Ishikawa (cell line): ENCODE results near the gene UBXN1.

Experiments
- CEBPB ChIP-seq: IDR thresholded peaks from 2 replicates; pipeline ENCODE4 v1.6.1; 2012
- CREB1 ChIP-seq: IDR thresholded peaks from 2 replicates; pipeline ENCODE4 v1.6.1; 2012; ENCODE audit warnings: low read depth
- EGR1 ChIP-seq: IDR thresholded peaks from 2 replicates; pipeline ENCODE4 v1.6.1; 2012
- EP300 ChIP-seq: IDR thresholded peaks from 2 replicates; pipeline ENCODE4 v1.6.1; 2012; ENCODE audit warnings: borderline replicate concordance
- FOXM1 ChIP-seq: IDR thresholded peaks from 2 replicates; pipeline ENCODE4 v1.6.1; 2012; ENCODE audit warnings: low read depth, borderline replicate concordance
- MAX ChIP-seq: IDR thresholded peaks from 2 replicates; pipeline ENCODE4 v1.6.1; 2012
- NFIC ChIP-seq: IDR thresholded peaks from 2 replicates; pipeline ENCODE4 v1.6.1; 2012
- RAD21 ChIP-seq: IDR thresholded peaks from 2 replicates; pipeline ENCODE4 v1.6.1; 2012; ENCODE audit warnings: low read depth
- REST ChIP-seq: IDR thresholded peaks from 2 replicates; pipeline ENCODE4 v1.6.1; 2012; ENCODE audit warnings: low read depth, mild to moderate bottlenecking
- TAF1 ChIP-seq: IDR thresholded peaks from 2 replicates; pipeline ENCODE4 v1.6.1; 2012; ENCODE audit warnings: low read depth, mild to moderate bottlenecking
- TCF12 ChIP-seq: IDR thresholded peaks from 2 replicates; pipeline ENCODE4 v1.6.1; 2012; ENCODE audit warnings: low read depth
- TEAD4 ChIP-seq: IDR thresholded peaks from 2 replicates; pipeline ENCODE4 v1.6.1; 2012
- USF1 ChIP-seq: IDR thresholded peaks from 2 replicates; pipeline ENCODE4 v1.6.1; 2012
- YY1 ChIP-seq: IDR thresholded peaks from 2 replicates; pipeline ENCODE4 v1.6.1; 2012; ENCODE audit warnings: low read depth
- ZBTB7A ChIP-seq: IDR thresholded peaks from 2 replicates; pipeline ENCODE4 v1.6.1; 2012; ENCODE audit warnings: low read depth

Gene UBXN1

DNA sequence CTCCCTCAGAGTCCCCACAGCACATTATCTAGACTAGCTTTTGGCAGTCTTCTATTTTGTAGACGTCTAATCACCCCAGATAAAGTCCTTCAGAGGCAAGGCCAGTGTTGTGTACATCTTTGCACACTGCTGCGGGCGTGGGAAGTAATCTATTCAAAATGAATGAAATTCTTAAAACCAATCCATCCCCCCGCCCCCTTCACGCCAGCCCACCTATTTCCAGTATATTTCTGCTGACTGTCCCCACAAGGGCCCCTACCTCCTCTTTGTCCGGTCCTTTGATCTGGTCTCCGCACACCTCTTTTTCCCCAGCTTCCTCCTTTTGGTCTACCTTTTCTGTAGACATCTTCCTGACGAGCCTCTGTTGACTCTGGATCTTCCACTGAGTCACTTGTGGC is 28.0 kb upstream of the UBXN1 start:
- TF ChIP-seq TEAD4 (no peak), CEBPB (no peak), TCF12 (no peak), YY1 (no peak)

DNA sequence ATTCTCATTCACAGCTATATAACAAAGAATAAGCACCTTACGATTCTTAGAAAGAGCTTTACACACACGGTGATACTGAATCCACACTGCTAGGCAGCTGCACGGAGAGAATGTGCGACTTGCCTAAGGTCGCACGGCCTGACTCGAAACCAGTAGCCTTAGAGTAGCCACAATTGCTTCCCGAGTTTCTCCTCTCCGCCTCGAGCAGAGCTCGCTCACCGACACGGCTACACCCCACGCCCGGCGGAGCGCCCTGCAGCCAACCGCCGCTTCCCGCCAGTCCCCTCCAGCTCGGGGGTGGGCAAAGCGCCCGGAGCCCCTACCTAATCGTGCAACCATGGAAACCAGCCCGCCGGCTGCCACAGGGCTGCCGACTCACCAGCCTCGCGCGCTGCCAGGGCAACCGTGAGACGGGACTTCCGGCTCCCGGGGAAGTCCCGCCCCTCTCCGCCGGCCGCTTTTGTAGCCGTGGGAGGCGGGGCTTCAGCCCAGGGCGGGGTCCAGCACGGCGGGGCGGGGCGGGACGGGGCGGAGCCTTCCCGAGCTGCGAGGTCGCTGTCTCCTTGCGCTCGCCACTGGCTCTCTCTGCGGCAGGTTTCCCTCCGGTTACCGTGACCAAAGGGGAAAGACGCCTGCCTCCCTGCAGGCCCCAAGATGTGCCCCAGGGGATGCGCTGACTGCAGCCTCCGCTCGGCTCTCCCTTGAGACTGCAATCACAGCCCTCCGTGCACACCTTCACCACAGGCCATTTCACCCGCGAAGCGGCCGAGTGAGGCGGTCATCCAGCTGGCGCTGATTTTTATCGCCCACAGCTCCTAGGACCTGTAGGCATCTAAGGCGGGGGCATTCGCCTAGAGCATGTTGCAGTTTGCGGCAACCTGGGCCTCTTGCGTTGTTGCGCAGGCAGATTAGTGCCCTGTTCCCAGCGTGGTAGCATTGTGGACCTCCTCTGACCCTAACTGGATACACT is 27.3 kb upstream of the UBXN1 start:
- no peak for TF ChIP-seq TAF1
- no peak; the same call in 1 of the 2 replicates for TF ChIP-seq TCF12
- TF ChIP-seq MAX, result peak; percentile 52
- peak; percentile 34; the same call in 1 of the 2 replicates for TF ChIP-seq NFIC
- no peak for TF ChIP-seq TEAD4
- no peak for TF ChIP-seq CREB1

- TF ChIP-seq USF1, result no peak
- no peak for TF ChIP-seq NFIC
- TF ChIP-seq REST, result no peak
- TF ChIP-seq FOXM1, result no peak
- TF ChIP-seq EGR1, result no peak
- no peak for TF ChIP-seq EP300
- no peak for TF ChIP-seq ZBTB7A
- no peak for TF ChIP-seq CREB1
- TF ChIP-seq TCF12, result no peak
- TF ChIP-seq MAX, result no peak
- no peak for TF ChIP-seq CEBPB
- TF ChIP-seq RAD21, result no peak
- TF ChIP-seq TEAD4, result no peak
- no peak for TF ChIP-seq YY1
- no peak for TF ChIP-seq TAF1
These were observed 26.5 kb upstream of the UBXN1 start for GRCh38 chr11:62705413-62705812.

DNA sequence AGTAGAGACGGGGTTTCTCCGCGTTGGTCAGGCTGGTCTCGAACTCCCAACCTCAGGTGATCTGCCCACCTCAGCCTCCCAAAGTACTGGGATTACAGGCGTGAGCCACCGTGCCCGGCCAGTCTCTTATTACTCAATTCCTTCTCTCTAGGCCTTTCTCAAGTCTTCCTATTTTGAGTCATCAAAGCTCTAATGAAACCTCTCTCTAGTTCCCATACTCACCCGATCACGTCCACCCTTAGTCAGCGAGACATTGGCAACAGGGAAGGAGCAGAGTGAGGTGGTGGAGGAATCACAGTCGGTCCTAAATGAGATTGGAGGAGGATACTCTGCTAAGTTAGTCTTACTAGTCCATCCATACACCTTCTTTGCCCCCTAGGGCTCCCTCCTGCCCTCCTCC is 23.4 kb upstream of the UBXN1 start:
- TF ChIP-seq CREB1 (no peak), CEBPB (no peak), TCF12 (no peak), YY1 (no peak), TAF1 (no peak), EGR1 (no peak), RAD21 (no peak), MAX (no peak), FOXM1 (no peak), EP300 (no peak), REST (no peak), ZBTB7A (no peak), TEAD4 (no peak), USF1 (no peak), NFIC (no peak)

DNA sequence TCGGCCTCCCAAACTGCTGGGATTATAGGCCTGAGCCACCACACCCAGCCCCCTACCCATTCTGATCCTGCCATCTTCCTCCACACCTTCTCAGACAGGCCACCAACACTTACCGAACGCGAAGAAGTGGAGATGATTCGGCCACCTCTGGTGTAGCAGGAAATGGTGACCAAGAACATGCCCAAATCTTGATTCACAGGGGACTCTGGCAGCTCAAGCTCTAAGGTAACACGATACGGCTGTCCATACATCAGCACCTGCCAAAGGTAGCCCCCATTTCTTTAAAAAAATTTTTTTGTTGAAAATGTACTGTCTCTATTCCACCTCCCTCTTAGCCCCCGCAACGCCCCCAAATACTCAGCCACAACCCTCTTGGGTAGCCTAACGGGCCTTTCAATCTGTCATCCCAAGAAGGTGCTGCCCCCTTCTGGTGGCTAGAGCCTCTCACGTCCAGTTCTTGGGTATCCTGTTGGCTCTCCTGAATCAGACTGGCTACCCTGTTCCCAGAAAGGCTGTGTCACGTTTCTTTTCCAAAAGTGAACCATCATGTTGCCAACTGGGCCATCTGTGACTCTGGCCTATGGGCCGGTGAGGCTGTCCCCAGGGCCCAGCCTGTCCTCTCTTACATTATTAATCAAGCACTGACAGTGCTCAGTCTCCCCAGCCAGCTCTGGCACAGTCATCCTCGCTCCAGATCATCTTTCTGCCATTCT is 15.7 kb upstream of the UBXN1 start:
- TF ChIP-seq REST (no peak), RAD21 (peak; percentile 69)
